DOHH2 (cell line): Measurements from ENCODE around the gene LSS.
"Not testable (repeated sequence)": the region's sequence is repeated elsewhere in the genome, so short reads cannot be mapped to it uniquely, and the experiment has no call there.

Experiments used
- H3F3A ChIP-seq: fragments of 200-600 bp; sonication (generic), shearing (Covaris generic); 2 replicates; pipeline ENCODE4 v1.6.0; 2016; ENCODE audit warnings: antibody characterized with exemption, mild to moderate bottlenecking; ENCODE audit not compliant: control insufficient read depth, insufficient read depth
- H3K27ac ChIP-seq: fragments of 200-600 bp; sonication (generic); 2 replicates; pipeline ENCODE4 v1.5.1; 2014; ENCODE audit warnings: low read depth, mild to moderate bottlenecking, low read length, moderate library complexity
- H3K27me3 ChIP-seq: fragments of 200-600 bp; sonication (generic); 2 replicates; pipeline ENCODE4 v1.6.1; 2014; ENCODE audit warnings: mild to moderate bottlenecking, low read length, mixed read lengths; ENCODE audit not compliant: control insufficient read depth
- H3K36me3 ChIP-seq: fragments of 200-600 bp; sonication (generic); 2 replicates; pipeline ENCODE4 v1.6.1; 2014; ENCODE audit warnings: mild to moderate bottlenecking, low read length, moderate library complexity, mixed read lengths; ENCODE audit not compliant: control insufficient read depth
- H3K4me1 ChIP-seq: fragments of 200-600 bp; sonication (generic); 2 replicates; pipeline ENCODE4 v1.6.1; 2014; ENCODE audit warnings: mild to moderate bottlenecking, low read length, mixed read lengths; ENCODE audit not compliant: control insufficient read depth
- H3K4me2 ChIP-seq: fragments of 200-600 bp; sonication (generic); 2 replicates; pipeline ENCODE4 v1.6.0; 2014; ENCODE audit warnings: mild to moderate bottlenecking, low read length, moderate library complexity
- H3K4me3 ChIP-seq: fragments of 200-600 bp; sonication (generic); 2 replicates; pipeline ENCODE4 v1.5.1; 2014; ENCODE audit warnings: mild to moderate bottlenecking, low read length, mixed read lengths
- H3K79me2 ChIP-seq: fragments of 200-600 bp; sonication (generic); 2 replicates; pipeline ENCODE4 v1.6.1; 2014; ENCODE audit warnings: mild to moderate bottlenecking, low read length, mixed read lengths; ENCODE audit not compliant: control insufficient read depth
- H3K9me2 ChIP-seq: fragments of 200-600 bp; sonication (generic); replicated peaks from 2 replicates; pipeline ENCODE4 v1.6.1; 2014; ENCODE audit warnings: mild to moderate bottlenecking, low read length, mixed read lengths; ENCODE audit not compliant: control insufficient read depth
- H3K9me3 ChIP-seq: fragments of 200-600 bp; sonication (generic); 2 replicates; pipeline ENCODE4 v1.6.1; 2014; ENCODE audit warnings: antibody characterized with exemption, low read length, mixed read lengths; ENCODE audit not compliant: control insufficient read depth, insufficient read depth
- H4K20me1 ChIP-seq: fragments of 200-600 bp; sonication (generic); 2 replicates; pipeline ENCODE4 v1.6.0; 2014; ENCODE audit warnings: low read depth, mild to moderate bottlenecking, antibody characterized with exemption, low read length, moderate library complexity; ENCODE audit not compliant: control insufficient read depth, insufficient read depth
- EZH2phosphoT487 ChIP-seq: fragments of 200-600 bp; sonication (generic); IDR thresholded peaks from 2 replicates; pipeline ENCODE4 v1.6.1; 2017; ENCODE audit warnings: borderline replicate concordance, mild to moderate bottlenecking, antibody characterized with exemption, low read length, moderate library complexity, mixed read lengths
- TF ChIP-seq, protein P1 (sequence below): fragments of 200-600 bp; sonication (generic); IDR thresholded peaks from one replicate; pipeline ENCODE4 v1.5.1; 2014; ENCODE audit warnings: antibody characterized with exemption, mild to moderate bottlenecking, low read depth, low read length; ENCODE audit not compliant: poor library complexity, severe bottlenecking

LSS gene

DNA sequence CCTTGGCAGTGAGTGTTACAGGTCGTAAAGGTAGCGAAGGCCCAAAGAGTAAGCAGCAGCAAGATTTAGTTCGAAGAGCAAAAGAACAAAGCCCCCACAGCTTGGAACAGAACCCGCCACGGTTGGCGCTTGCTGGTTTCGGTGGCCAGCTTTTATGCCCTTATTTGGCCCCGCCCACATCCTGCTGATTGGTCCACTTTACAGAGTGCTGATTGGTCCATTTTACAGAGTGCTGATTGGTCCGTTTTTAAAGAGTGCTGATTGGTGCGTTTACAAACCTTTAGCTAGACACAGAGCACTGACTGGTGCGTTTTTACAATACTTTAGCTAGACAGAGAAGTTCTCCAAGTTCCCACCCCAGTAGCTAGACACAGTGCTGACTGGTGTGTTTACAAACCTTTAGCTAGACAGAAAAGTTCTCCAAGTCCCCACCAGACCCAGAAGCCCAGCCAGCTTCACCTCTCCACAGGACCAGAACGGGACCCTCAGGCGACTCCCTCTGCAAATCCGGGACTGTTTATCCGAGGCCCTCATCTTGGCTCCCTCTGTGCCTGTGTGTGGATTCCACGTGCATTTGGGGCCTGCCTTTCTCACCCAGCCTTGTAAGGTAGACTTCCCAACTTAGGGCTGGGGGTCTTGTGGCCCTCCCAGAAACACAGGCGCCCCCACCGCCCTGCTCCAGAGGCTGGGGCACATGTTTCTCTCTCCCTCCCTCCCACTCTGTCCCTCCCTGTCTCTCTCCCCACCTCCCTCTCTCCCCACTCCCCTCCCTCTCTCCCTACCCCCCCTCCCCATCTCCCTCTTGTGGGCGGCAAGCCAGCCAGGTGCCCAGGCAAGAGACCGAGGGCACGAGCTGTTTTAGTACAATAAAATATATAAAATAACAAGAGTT lies 85.7 kb downstream of the LSS start:
- no peak overlapping the region for H3K4me3 ChIP-seq
- H3K36me3 ChIP-seq, result no peaks in the 10 kb centered on the region
- no peaks in the 10 kb centered on the region for H3F3A ChIP-seq
- TF ChIP-seq EZH2phosphoT487, result no peak
- TF ChIP-seq, protein P1, sequence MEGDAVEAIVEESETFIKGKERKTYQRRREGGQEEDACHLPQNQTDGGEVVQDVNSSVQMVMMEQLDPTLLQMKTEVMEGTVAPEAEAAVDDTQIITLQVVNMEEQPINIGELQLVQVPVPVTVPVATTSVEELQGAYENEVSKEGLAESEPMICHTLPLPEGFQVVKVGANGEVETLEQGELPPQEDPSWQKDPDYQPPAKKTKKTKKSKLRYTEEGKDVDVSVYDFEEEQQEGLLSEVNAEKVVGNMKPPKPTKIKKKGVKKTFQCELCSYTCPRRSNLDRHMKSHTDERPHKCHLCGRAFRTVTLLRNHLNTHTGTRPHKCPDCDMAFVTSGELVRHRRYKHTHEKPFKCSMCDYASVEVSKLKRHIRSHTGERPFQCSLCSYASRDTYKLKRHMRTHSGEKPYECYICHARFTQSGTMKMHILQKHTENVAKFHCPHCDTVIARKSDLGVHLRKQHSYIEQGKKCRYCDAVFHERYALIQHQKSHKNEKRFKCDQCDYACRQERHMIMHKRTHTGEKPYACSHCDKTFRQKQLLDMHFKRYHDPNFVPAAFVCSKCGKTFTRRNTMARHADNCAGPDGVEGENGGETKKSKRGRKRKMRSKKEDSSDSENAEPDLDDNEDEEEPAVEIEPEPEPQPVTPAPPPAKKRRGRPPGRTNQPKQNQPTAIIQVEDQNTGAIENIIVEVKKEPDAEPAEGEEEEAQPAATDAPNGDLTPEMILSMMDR, result no peak
- peaks cover 5% of the 10 kb centered on the region; the same call in 1 of the 2 replicates for H3K9me3 ChIP-seq
- H3K79me2 ChIP-seq, result no peaks in the 10 kb centered on the region
- H4K20me1 ChIP-seq, result no peaks in the 10 kb centered on the region
- H3K4me2 ChIP-seq, result no peak overlapping the region
- no peak overlapping the region for H3K27ac ChIP-seq
- H3K27me3 ChIP-seq, result no peaks in the 10 kb centered on the region
- no peaks in the 10 kb centered on the region for H3K4me1 ChIP-seq
- H3K9me2 ChIP-seq, result no peaks in the 10 kb centered on the region

DNA sequence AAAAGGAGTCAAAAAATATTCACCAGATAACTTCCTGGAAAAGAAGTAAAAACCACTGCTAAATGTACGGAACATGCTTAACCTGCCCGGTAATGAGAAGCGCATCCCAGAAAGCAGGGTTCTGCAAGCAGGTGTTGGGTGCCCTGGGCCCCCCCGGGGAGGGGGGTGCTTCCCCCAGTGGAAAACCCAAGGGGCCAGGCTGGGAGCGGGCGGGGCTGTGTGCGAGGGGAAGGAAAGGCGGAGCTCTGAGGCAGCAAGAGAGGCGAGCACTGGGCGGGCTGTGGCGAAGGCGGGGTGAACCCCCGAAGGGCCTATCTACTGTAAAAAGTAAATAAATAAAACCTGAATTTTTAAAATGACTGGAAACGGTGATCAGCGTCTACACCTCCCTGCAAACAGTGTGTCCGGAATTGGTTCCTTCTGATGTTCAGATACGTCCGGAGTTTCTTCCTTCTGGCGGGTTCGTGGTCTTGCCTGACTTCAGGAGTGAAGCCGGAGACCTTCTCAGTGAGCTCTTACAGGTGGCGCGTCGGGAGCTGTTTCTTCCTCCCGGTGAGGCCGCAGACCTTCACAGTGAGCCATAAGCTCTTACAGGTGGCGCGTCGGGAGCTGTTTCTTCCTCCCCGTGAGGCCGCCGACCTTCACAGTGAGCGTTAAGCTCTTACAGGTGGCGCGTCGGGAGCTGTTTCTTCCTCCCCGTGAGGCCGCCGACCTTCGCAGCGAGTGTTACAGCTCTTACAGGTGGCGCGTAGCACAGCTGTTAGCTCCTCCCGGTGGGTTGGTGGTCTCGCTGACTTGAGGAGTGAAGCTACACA lies 86.6 kb downstream of the LSS start:
- Histone ChIP-seq H3K9me3 (peaks cover 5% of the 10 kb centered on the region; the same call in 1 of the 2 replicates), H3K4me3 (no peak overlapping the region), H3K27me3 (no peaks in the 10 kb centered on the region), H3K79me2 (no peaks in the 10 kb centered on the region), H3K4me2 (no peak overlapping the region), H3F3A (no peaks in the 10 kb centered on the region), H3K27ac (no peak overlapping the region), H4K20me1 (no peaks in the 10 kb centered on the region), H3K9me2 (no peaks in the 10 kb centered on the region), H3K36me3 (no peaks in the 10 kb centered on the region), H3K4me1 (no peaks in the 10 kb centered on the region)
- TF ChIP-seq, protein P1, result no peak
- TF ChIP-seq EZH2phosphoT487, result no peak

DNA sequence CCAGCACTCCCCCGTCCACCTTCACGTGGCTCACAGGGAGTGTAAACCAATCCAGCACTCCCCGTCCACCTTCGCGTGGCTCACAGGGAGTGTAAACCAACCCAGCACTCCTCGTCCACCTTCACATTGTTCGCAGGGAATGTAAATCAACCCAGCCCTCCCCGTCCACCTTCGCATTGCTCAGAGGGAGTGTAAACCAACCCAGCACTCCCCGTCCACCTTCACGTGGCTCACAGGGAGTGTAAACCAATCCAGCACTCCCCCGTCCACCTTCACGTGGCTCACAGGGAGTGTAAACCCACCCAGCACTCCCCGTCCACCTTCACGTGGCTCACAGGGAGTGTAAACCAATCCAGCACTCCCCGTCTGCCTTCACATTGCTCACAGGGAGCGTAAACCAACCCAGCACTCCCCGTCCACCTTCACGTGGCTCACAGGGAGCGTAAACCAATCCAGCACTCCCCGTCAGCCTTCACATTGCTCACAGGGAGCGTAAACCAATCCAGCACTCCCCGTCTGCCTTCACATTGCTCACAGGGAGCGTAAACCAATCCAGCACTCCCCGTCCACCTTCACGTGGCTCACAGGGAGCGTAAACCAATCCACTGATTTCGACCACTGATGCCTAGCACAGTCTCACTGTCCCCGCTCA lies 88.1 kb downstream of the LSS start:
- not testable (repeated sequence) for H3K27me3 ChIP-seq, H3K4me3 ChIP-seq, H4K20me1 ChIP-seq, H3K9me3 ChIP-seq, H3K79me2 ChIP-seq, H3K4me2 ChIP-seq, H3K27ac ChIP-seq, H3K36me3 ChIP-seq, H3K9me2 ChIP-seq, H3F3A ChIP-seq, H3K4me1 ChIP-seq
